ENCODE results near the gene RSU1. TPM values are rescaled to one million over a fixed set of nuclear protein-coding genes. Genes with fewer than 3 reads are reported as not detected.

Gene RSU1
- total RNA-seq, 2 experiments from 2014 or later = 42.4 to 47.5 TPM

DNA sequence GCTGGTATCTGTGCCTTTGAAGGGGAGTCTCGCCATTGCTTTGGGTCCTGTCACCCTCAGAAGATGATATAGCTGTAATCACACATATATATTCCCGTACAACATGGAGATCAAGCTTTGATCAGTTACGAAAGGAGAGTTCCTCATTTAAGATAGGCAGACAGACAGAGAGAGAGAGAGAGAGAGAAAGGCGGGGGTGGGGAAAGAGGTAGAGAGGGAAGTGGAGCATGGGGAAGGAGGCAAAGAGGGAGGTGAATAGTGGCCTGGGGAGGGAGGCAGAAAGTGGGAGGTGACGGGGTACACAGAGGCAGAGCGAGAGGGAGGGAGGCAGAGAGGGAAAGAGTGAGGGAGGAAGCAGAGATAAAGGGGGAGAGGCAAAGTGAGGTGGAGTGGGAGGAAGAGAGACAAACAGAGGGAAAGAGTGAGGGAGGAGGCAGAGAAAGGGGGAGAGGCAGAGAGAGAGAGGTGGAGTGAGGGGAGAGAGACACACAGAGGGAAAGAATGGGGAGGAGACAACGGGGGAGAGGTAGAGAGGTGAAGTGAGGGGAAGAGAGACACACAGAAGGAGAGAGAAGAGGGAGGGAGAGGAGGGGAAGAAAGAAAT, 250.9 kb downstream of the RSU1 start:
- ChIA-PET CTCF (interaction anchor here (0.7 kb wide), 1 partner anchor 50 kb away, joined by 3 read pairs; no protein-coding TSS in a partner anchor), POLR2A (no interaction called here)
- ATAC-seq (no peak), DNase-seq (no peak)
- TF ChIP-seq CTCF (IDR thresholded peaks at IDR 0.05) = no peak
- Mint-ChIP-seq H3K9me3 (no peaks in the 10 kb centered on the region), H3K4me1 (ENCODE audit: low read depth) (peaks cover 5% of the 10 kb centered on the region), H3K36me3 (ENCODE audit: low read depth) (no peaks in the 10 kb centered on the region), H3K27ac (no peak overlapping the region), H3K4me3 (no peak overlapping the region), H3K27me3 (peaks cover 22% of the 10 kb centered on the region)
- intact Hi-C loops (cut with micrococcal nuclease) = no loop called here

- no peak for TF ChIP-seq CTCF (IDR thresholded peaks at IDR 0.05)
- CTCF ChIA-PET = interaction anchor here (0.7 kb wide), 1 partner anchor 51 kb away, joined by 3 read pairs; no protein-coding TSS in a partner anchor
- DNase-seq (no peak), ATAC-seq (no peak)
- no peak overlapping the region for H3K27ac Mint-ChIP-seq
- no peak overlapping the region for H3K4me3 Mint-ChIP-seq
- H3K27me3 Mint-ChIP-seq = peaks cover 21% of the 10 kb centered on the region
- intact Hi-C loops (cut with micrococcal nuclease) = no loop called here
- no peaks in the 10 kb centered on the region for H3K36me3 Mint-ChIP-seq (ENCODE audit: low read depth)
- no peaks in the 10 kb centered on the region for H3K9me3 Mint-ChIP-seq
- POLR2A ChIA-PET = no interaction called here
- H3K4me1 Mint-ChIP-seq (ENCODE audit: low read depth) = peaks cover 1% of the 10 kb centered on the region
These were observed 251.6 kb downstream of the RSU1 start for GRCh38 chr10:16565604-16566003.

GRCh38 chr10:16562891-16563290, 254.3 kb downstream of the RSU1 start:
- H3K27me3 Mint-ChIP-seq = peaks cover 20% of the 10 kb centered on the region
- no peaks in the 10 kb centered on the region for H3K4me1 Mint-ChIP-seq (ENCODE audit: low read depth)
- ChIA-PET CTCF (no interaction called here), POLR2A (no interaction called here)
- ATAC-seq (no peak), DNase-seq (no peak)
- intact Hi-C loops (cut with micrococcal nuclease) = no loop called here
- H3K4me3 Mint-ChIP-seq = no peak overlapping the region
- no peaks in the 10 kb centered on the region for H3K9me3 Mint-ChIP-seq
- H3K27ac Mint-ChIP-seq = no peak overlapping the region
- TF ChIP-seq CTCF (IDR thresholded peaks at IDR 0.05) = no peak
- H3K36me3 Mint-ChIP-seq (ENCODE audit: low read depth) = no peaks in the 10 kb centered on the region

GRCh38 chr10:16559236-16559773, 257.9 kb downstream of the RSU1 start:
- intact Hi-C loops (cut with micrococcal nuclease) = no loop called here
- Mint-ChIP-seq H3K4me3 (no peak overlapping the region), H3K9me3 (no peaks in the 10 kb centered on the region), H3K36me3 (ENCODE audit: low read depth) (no peaks in the 10 kb centered on the region), H3K27ac (no peak overlapping the region), H3K4me1 (ENCODE audit: low read depth) (no peaks in the 10 kb centered on the region), H3K27me3 (peaks cover 20% of the 10 kb centered on the region)
- DNase-seq (no peak), ATAC-seq (no peak)
- POLR2A ChIA-PET = no interaction called here
- no peak for TF ChIP-seq CTCF (IDR thresholded peaks at IDR 0.05)
- CTCF ChIA-PET = no interaction called here

GRCh38 chr10:16547973-16548372, 269.3 kb downstream of the RSU1 start:
- ChIA-PET POLR2A (no interaction called here), CTCF (no interaction called here)
- no peak for DNase-seq
- intact Hi-C loops (cut with micrococcal nuclease) = loop anchor here (5.0 kb wide), 1 partner anchor 646 kb away; no protein-coding TSS in a partner anchor
- no peak for TF ChIP-seq CTCF (IDR thresholded peaks at IDR 0.05)
- no peak overlapping the region for H3K27ac Mint-ChIP-seq
- no peak for ATAC-seq
- H3K27me3 Mint-ChIP-seq = peaks cover 10% of the 10 kb centered on the region
- H3K9me3 Mint-ChIP-seq = no peaks in the 10 kb centered on the region
- H3K4me3 Mint-ChIP-seq = no peak overlapping the region
- H3K36me3 Mint-ChIP-seq (ENCODE audit: low read depth) = no peaks in the 10 kb centered on the region
- H3K4me1 Mint-ChIP-seq (ENCODE audit: low read depth) = no peaks in the 10 kb centered on the region
